Measurements from ENCODE around the gene CGB1. TPM values are rescaled to one million over a fixed set of nuclear protein-coding genes. Genes with fewer than 3 reads are reported as not detected.

Gene CGB1
- total and polyA plus RNA-seq, 4 donors, result not detected

DNA sequence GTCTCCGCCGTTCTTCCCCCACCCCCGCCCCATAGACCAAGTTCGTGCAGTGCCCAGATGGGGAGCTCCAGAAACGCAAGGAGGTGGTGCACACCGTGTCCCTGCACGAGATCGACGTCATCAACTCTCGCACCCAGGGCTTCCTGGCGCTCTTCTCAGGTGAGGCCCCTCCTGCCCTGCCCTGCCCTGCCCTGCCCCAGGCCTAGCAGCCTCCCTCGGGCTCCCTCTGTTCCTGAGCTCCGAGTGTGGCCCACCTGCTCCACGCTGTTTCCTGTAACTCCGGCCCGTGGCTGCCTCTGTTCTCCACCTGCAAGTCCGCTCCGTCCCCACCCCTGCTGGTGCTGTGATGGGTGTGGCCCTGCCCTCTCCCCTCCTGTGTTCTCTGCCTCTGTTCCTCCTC is 26.2 kb downstream of the CGB1 start:
- Histone ChIP-seq H3K9me3 (ENCODE audit: control insufficient read depth in 4 of 4, low read length in 3 of 4) (no peaks in the 10 kb centered on the region), H3K27me3 (ENCODE audit: control insufficient read depth in 4 of 4, insufficient read depth in 4 of 4, low read length in 3 of 4) (no peaks in the 10 kb centered on the region), H3K36me3 (ENCODE audit: control insufficient read depth in 4 of 4, insufficient read depth in 3 of 4, low read depth in 1 of 4, low read length in 3 of 4) (peaks cover 6 to 62% (median 19%) of the 10 kb centered on the region in 4 donors), H3K4me3 (ENCODE audit: low read depth in 1 of 3, low read length in 3 of 3) (no peak overlapping the region), H3K27ac (ENCODE audit: low read depth in 1 of 2, low read length in 2 of 2) (no peak overlapping the region), H3K4me1 (ENCODE audit: control insufficient read depth in 4 of 4, insufficient read depth in 4 of 4, low read length in 3 of 4) (no peaks in the 10 kb centered on the region), H3K9ac (ENCODE audit: low read depth in 1 of 2, low read length in 2 of 2) (no peak overlapping the region)
- no peak for DNase-seq (ENCODE audit: low spot score)
- TF ChIP-seq JUND (IDR thresholded peaks at IDR 0.05) (no peak), NR2F2 (IDR thresholded peaks at IDR 0.05) (no peak), GABPA (IDR thresholded peaks at IDR 0.05 in 1 of 2, conservative IDR thresholded peaks at IDR 0.05 in 1 of 2) (no peak), HNF4G (IDR thresholded peaks at IDR 0.05) (no peak), FOXA1 (IDR thresholded peaks at IDR 0.05) (no peak), TAF1 (conservative IDR thresholded peaks at IDR 0.05) (no peak), EGR1 (IDR thresholded peaks at IDR 0.05; ENCODE audit: low read depth in 2 of 2) (no peak), FOXA2 (IDR thresholded peaks at IDR 0.05) (no peak), YY1 (IDR thresholded peaks at IDR 0.05) (no peak), HNF4A (conservative IDR thresholded peaks at IDR 0.05) (no peak)
- TF ChIP-seq, protein P1, sequence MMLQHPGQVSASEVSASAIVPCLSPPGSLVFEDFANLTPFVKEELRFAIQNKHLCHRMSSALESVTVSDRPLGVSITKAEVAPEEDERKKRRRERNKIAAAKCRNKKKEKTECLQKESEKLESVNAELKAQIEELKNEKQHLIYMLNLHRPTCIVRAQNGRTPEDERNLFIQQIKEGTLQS (IDR thresholded peaks at IDR 0.05), result no peak
- TF ChIP-seq, protein P2, sequence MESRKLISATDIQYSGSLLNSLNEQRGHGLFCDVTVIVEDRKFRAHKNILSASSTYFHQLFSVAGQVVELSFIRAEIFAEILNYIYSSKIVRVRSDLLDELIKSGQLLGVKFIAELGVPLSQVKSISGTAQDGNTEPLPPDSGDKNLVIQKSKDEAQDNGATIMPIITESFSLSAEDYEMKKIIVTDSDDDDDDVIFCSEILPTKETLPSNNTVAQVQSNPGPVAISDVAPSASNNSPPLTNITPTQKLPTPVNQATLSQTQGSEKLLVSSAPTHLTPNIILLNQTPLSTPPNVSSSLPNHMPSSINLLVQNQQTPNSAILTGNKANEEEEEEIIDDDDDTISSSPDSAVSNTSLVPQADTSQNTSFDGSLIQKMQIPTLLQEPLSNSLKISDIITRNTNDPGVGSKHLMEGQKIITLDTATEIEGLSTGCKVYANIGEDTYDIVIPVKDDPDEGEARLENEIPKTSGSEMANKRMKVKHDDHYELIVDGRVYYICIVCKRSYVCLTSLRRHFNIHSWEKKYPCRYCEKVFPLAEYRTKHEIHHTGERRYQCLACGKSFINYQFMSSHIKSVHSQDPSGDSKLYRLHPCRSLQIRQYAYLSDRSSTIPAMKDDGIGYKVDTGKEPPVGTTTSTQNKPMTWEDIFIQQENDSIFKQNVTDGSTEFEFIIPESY (IDR thresholded peaks at IDR 0.05), result no peak
- TF ChIP-seq, protein P3, sequence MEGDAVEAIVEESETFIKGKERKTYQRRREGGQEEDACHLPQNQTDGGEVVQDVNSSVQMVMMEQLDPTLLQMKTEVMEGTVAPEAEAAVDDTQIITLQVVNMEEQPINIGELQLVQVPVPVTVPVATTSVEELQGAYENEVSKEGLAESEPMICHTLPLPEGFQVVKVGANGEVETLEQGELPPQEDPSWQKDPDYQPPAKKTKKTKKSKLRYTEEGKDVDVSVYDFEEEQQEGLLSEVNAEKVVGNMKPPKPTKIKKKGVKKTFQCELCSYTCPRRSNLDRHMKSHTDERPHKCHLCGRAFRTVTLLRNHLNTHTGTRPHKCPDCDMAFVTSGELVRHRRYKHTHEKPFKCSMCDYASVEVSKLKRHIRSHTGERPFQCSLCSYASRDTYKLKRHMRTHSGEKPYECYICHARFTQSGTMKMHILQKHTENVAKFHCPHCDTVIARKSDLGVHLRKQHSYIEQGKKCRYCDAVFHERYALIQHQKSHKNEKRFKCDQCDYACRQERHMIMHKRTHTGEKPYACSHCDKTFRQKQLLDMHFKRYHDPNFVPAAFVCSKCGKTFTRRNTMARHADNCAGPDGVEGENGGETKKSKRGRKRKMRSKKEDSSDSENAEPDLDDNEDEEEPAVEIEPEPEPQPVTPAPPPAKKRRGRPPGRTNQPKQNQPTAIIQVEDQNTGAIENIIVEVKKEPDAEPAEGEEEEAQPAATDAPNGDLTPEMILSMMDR (IDR thresholded peaks at IDR 0.05; ENCODE audit: low read depth, low read length, missing input control), result no peak
- WGBS, result 92% methylated on average over 18 of the region's 18 CpGs

DNA sequence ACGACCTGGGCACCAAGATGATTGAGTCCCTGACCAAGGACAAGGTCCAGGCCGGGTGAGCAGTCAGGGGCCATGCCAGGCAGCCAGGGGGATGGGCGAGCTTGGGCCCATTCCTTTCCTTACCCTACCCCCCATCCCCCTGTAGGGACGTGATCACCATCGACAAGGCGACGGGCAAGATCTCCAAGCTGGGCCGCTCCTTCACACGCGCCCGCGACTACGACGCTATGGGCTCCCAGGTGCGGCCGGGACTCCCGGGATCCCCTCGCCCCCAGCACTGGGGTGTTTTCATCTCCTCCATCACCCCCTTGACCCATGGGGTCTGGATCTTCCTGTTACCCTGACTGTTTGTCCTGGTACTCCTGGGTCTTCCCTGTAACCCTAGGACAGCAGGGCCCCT is 26.9 kb downstream of the CGB1 start:
- no peaks in the 10 kb centered on the region for H3K27me3 ChIP-seq (ENCODE audit: control insufficient read depth in 4 of 4, insufficient read depth in 4 of 4, low read length in 3 of 4)
- no peaks in the 10 kb centered on the region for H3K9me3 ChIP-seq (ENCODE audit: control insufficient read depth in 4 of 4, low read length in 3 of 4)
- H3K36me3 ChIP-seq (ENCODE audit: control insufficient read depth in 4 of 4, insufficient read depth in 3 of 4, low read depth in 1 of 4, low read length in 3 of 4), result peaks cover 10 to 60% (median 23%) of the 10 kb centered on the region in 4 donors

DNA sequence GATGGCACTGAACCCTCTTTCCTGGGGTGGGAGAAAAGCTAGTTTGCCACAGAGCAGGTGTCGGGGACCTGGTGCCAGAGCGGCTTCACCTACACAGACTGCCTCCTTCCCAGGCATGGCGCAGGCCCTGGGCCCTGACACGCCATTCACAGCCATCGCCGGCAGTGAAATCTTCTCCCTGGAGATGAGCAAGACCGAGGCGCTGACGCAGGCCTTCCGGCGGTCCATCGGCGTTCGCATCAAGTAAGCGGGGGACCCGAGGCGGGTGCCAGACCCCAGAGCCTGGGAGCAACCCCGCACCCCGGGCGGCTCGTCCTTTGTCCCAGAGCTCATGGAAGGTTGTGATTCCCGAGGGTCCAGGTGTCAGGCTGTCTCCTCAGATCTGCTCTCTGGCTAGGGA is 29.8 kb downstream of the CGB1 start:
- TF ChIP-seq RXRA (IDR thresholded peaks at IDR 0.05) (no peak), HNF4A (conservative IDR thresholded peaks at IDR 0.05) (no peak), TAF1 (conservative IDR thresholded peaks at IDR 0.05) (no peak), EGR1 (IDR thresholded peaks at IDR 0.05; ENCODE audit: low read depth in 2 of 2) (no peak), GABPA (IDR thresholded peaks at IDR 0.05 in 1 of 2, conservative IDR thresholded peaks at IDR 0.05 in 1 of 2) (no peak), FOXA1 (IDR thresholded peaks at IDR 0.05) (no peak), RAD21 (IDR thresholded peaks at IDR 0.05) (no peak)
- TF ChIP-seq, protein P2 (IDR thresholded peaks at IDR 0.05), result no peak
- Histone ChIP-seq H3K36me3 (ENCODE audit: control insufficient read depth in 4 of 4, insufficient read depth in 3 of 4, low read depth in 1 of 4, low read length in 3 of 4) (peaks cover 13 to 62% (median 29%) of the 10 kb centered on the region in 4 donors), H3K27me3 (ENCODE audit: control insufficient read depth in 4 of 4, insufficient read depth in 4 of 4, low read length in 3 of 4) (no peaks in the 10 kb centered on the region), H3K9ac (ENCODE audit: low read depth in 1 of 2, low read length in 2 of 2) (no peak overlapping the region), H3K4me3 (ENCODE audit: low read depth in 1 of 3, low read length in 3 of 3) (no peak overlapping the region), H3K27ac (ENCODE audit: low read depth in 1 of 2, low read length in 2 of 2) (no peak overlapping the region), H3K9me3 (ENCODE audit: control insufficient read depth in 4 of 4, low read length in 3 of 4) (no peaks in the 10 kb centered on the region), H3K4me1 (ENCODE audit: control insufficient read depth in 4 of 4, insufficient read depth in 4 of 4, low read length in 3 of 4) (no peaks in the 10 kb centered on the region)
- WGBS, result 98% methylated on average over 22 of the region's 22 CpGs
- no peak for DNase-seq (ENCODE audit: low spot score)

More for the DNA sequence above, 26.9 kb downstream of the CGB1 start:
- Histone ChIP-seq H3K4me3 (ENCODE audit: low read depth in 1 of 3, low read length in 3 of 3) (no peak overlapping the region), H3K4me1 (ENCODE audit: control insufficient read depth in 4 of 4, insufficient read depth in 4 of 4, low read length in 3 of 4) (no peaks in the 10 kb centered on the region), H3K9ac (ENCODE audit: low read depth in 1 of 2, low read length in 2 of 2) (no peak overlapping the region), H3K27ac (ENCODE audit: low read depth in 1 of 2, low read length in 2 of 2) (no peak overlapping the region)
- no peak for TF ChIP-seq TAF1 (conservative IDR thresholded peaks at IDR 0.05)
- no peak for DNase-seq (ENCODE audit: low spot score)
- WGBS, result 96% methylated on average over 18 of the region's 18 CpGs
